ENCODE data around the gene MYD88.

DNA sequence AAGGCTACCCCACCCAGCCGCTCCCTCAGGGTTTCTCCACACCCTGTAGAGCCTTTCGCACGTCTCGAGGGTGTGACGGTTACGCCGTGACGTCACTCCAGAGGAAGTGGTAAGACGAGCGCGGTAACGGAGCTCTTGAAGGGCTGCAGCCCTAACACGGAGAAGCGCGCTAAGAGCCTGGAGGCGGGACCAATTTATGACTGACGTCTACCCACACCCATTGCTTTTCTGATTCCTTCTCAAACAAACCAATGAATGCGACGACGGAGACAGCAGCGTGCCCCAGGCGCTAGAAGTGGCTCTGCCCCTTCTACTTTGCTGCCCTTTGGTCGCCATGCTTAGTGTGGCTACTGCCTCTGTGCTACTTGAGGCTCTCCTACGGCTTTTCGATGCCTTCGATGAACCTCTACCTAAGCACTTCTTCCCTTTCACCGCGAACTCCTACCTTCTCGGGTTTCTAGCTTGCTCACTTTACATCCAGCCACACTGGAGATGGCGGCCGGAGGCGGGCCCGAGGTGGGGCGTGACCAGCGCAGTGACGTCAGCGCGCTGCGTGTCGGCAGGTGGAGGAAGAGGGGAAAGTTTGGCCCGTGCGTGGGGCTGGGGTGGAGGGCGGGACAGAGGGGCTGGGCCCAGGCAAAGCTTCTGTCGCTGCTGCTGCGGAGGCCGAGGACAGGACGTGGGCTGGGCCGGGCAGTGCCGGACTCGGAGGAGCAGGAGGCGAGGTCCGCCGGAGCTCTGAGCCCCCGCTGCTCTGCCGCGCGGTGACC, 26.7 kb downstream of the MYD88 start, which contains the start of gene OXSR1:
- TF ChIP-seq EZH2 (IDR thresholded peaks at IDR 0.05; ENCODE audit: low read length) = no peak
- TF ChIP-seq, protein P1, sequence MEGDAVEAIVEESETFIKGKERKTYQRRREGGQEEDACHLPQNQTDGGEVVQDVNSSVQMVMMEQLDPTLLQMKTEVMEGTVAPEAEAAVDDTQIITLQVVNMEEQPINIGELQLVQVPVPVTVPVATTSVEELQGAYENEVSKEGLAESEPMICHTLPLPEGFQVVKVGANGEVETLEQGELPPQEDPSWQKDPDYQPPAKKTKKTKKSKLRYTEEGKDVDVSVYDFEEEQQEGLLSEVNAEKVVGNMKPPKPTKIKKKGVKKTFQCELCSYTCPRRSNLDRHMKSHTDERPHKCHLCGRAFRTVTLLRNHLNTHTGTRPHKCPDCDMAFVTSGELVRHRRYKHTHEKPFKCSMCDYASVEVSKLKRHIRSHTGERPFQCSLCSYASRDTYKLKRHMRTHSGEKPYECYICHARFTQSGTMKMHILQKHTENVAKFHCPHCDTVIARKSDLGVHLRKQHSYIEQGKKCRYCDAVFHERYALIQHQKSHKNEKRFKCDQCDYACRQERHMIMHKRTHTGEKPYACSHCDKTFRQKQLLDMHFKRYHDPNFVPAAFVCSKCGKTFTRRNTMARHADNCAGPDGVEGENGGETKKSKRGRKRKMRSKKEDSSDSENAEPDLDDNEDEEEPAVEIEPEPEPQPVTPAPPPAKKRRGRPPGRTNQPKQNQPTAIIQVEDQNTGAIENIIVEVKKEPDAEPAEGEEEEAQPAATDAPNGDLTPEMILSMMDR (optimal IDR thresholded peaks at IDR 0.05 in 1 of 3, IDR thresholded peaks at IDR 0.05 in 1 of 3, conservative IDR thresholded peaks at IDR 0.05 in 1 of 3; ENCODE audit: extremely low read depth in 1 of 3, insufficient read depth in 2 of 3, low read length in 3 of 3) = no peak
